Neural cell (in vitro differentiated cells): ENCODE measurements around the gene COMT.

Source experiments
- EZH2 ChIP-seq: fragments of 200-600, 300-800 bp; shearing (Covaris generic), sonication (generic); IDR thresholded peaks from 2 replicates; pipeline ENCODE4 v1.6.1; 2014; ENCODE audit warnings: antibody characterized with exemption, low read length, borderline replicate concordance, mild to moderate bottlenecking; ENCODE audit not compliant: insufficient read depth, poor library complexity, severe bottlenecking
- TF ChIP-seq, protein P1 (sequence below): fragments of 450-650 bp; IDR thresholded peaks from 2 replicates; pipeline ENCODE4 v1.5.1; 2014; ENCODE audit warnings: antibody characterized with exemption, mild to moderate bottlenecking, moderate library complexity; ENCODE audit not compliant: poor library complexity, severe bottlenecking

DNA sequence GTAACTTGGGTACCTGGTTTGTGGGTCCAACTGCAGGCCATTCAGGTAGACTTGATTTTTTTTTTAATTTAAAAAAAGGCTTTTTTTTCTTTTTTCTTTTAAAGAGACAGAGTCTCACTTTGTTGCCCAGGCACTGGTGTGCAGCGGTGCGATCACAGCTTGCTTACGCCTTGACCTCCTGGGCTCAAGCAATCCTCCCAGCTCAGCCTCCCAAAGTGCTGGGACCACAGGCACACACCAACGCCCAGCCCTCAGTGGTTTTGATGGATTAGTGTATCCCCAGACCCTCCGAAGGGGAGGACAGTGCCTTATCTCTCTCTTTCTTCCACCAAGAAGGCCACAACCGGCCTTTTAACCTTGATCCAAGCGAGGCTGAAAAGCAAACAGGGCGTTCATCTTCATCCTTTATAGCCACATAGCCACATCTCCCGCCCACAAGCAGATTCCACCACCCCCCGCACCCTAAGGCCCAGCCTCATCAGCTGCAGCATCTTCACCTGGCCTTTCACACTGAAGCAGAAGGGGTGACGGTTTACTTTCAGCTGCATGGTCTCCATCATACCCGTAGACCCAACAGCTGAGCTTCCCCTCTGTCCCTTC, 17.6 kb upstream of the COMT start:
- no peak for TF ChIP-seq EZH2
- TF ChIP-seq, protein P1, sequence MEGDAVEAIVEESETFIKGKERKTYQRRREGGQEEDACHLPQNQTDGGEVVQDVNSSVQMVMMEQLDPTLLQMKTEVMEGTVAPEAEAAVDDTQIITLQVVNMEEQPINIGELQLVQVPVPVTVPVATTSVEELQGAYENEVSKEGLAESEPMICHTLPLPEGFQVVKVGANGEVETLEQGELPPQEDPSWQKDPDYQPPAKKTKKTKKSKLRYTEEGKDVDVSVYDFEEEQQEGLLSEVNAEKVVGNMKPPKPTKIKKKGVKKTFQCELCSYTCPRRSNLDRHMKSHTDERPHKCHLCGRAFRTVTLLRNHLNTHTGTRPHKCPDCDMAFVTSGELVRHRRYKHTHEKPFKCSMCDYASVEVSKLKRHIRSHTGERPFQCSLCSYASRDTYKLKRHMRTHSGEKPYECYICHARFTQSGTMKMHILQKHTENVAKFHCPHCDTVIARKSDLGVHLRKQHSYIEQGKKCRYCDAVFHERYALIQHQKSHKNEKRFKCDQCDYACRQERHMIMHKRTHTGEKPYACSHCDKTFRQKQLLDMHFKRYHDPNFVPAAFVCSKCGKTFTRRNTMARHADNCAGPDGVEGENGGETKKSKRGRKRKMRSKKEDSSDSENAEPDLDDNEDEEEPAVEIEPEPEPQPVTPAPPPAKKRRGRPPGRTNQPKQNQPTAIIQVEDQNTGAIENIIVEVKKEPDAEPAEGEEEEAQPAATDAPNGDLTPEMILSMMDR: no peak
